ENCODE measurements around the gene FDXR.

FDXR gene

DNA sequence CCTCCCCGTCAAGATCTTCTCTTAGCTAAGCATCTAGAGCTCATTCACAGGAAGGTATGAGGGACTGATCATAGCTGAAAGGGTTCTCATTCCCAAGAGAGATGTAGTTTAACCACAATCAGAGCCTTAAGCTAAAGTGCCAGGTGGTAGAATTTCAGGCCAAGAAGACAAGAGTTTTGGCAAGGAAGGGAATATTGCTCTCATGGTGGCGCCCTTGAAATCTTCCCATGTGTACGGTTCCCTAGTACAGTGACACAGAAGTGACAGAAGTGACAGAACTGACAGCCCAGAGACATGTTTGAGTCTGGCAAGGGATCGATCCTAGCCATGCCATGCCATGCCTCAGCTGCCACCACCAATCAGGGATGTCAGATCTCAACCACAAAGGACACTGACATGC lies 15.6 kb downstream of the FDXR start:
- DNase-seq (ENCODE audit: low read depth) = no peak

DNA sequence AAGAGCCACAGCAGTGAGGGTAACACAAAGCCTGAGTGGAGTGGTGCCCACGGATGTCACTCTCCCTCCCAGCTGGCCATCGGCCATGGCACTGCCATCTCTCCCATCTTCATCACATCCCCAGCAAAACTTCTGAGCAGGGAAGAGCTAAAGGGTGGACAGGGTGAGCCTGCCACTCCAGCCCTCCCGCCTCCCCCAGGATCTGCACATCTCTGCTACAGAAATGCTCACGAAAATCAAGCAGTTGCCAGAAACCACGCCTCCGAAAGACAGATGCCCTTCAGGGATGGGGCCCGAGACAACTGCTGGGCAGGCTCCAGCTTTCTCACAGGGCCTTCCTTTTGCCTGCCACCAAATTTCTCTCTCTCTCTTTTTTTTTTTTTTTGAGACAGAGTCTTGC lies 16.7 kb downstream of the FDXR start:
- DNase-seq (ENCODE audit: low read depth) = no peak

DNA sequence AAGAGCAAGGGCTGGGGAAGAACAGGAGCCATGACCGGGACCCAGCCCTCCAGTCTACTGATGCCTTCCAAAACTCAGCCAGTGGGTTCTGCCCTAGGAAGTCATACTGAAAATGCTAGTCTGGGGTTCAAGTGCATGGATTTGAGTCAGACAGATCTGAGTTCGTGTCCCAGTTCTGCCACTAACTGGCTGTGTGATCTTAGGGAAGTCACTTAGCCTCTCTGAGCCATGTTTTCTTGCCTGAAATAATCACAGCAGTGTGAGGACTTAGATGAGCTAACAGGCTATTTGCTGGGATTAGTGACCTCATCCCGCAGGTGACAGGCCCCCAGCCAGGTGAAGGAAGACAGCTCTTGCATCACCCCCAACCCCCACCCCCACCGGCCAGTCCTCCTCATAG lies 17.5 kb downstream of the FDXR start:
- no peak for DNase-seq (ENCODE audit: low read depth)

DNA sequence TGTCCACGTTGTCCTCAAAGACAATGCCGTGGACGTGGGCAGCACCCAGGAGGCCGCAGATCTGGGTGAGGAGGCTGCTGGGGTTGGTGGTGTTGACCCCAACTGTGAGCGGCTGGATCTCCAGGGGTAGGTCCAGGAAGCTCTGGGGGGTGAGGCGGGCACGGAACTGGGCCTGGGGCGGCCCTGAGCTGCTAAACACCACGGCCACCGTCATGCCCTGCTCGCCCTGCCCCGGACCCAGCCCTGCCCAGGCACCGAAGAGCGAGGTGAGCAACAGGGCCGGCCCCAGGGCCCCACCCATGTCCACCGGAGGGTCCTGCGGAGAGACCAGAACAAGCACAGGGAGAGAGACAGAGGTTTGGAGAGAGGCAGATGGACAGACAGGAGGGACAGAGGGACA lies 18.0 kb downstream of the FDXR start:
- DNase-seq (ENCODE audit: low read depth) = no peak

DNA sequence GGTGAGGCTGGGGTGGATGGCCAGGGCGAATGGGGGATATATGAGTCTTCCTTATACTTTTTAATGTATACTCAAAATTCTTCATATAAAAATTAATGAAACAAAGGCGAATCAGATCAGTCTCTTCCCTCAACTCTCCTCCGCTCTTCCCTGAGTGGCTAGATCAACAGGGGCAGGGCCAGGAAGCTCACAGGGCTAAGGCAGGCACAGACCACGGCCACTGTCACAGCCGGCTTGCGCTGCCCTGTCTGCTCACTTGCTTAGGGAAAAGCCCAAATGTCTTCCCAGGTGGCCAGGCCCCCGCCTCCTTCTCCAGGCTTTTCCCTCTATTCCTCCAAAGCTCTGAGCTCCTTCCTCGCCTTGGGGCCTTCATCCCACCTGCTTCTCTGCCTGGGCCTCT lies 19.1 kb downstream of the FDXR start:
- DNase-seq (ENCODE audit: low read depth) = no peak

DNA sequence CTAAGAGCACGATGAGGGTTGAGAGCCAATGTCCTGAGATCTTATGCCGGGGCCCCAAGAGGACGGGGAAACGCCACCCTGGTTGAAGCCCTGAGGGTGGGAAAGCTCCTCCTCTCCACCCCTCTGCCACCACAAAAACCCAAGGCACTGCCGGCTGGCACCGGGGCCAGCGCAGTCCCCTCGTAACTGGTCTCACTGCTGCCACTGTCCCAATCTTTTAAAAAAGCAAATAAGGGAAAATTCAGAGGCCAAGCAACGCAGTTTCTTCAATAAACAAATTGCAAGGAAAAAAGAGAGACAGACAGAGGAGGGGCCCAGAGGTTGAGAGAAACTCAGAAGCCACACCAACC lies 19.8 kb downstream of the FDXR start:
- DNase-seq (ENCODE audit: low read depth) = no peak

DNA sequence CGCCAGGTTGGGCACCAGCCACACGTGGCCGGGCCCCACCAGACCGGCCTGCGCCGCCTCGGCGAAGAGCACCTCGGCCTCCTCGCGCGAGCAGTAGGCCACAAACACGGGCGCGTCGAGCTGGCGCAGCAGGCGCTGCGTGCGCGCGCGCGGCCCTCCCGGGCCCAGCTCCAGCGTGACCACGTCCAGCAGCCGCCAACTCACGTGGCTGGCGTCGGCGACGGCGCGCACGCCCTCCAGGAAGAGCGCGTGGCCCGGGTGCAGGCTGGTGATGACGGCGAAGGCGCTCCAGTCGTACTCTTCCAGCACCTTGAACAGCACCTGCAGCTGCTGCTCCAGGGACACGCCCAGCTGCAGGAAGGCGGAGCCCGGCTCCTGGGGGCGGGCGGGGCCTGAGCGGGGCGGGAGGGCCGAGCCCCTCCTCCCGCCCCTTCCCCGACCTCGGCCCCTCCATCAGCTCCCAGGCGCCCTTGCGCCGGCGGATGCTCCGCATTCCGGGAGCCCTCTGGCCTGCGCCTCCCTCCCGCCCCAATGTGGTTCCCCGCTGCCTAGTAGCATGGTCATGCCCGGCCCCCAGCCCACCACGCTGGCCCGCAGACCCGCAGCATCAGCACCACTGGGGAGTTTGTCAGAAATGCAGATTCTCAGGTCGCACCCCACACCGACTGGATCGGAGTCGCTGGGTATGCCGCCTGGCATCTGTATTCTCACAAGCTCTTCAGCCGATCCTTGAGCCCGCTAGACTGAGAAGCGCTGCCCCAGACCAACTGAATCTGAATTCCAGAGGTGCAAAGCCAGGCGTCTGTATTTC lies 20.4 kb downstream of the FDXR start:
- DNase-seq (ENCODE audit: low read depth) = peak; percentile 47

DNA sequence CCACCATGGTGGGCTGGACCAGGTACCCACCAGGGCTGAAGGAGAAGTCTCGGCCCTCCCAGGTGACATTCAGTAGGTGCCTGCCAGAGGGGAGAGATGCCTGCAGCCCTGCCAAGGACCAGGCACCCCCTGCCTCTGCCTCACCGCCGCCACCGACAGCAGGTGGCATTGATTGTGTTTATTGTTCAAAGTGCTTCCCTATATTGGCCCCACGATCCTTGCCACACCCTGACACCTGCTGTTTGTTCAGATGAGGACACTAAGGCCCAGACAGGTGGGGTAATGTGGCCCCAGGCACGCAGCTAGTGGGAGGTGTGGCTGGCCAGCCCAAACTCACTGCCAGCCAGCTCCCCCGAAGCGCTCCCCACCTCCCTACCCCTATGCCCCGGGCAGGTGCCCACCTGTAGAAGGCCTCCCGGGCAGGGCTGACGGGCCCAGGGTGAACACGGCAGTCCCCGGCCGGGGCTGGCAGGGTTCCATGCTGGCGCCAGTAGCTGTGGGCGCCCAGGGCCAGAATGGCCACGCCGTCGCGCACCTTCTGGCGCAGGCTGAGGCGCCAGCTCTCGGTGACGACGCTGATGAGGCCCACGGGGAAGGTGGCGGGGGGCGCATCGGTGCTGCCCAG lies 21.1 kb downstream of the FDXR start:
- no peak for DNase-seq (ENCODE audit: low read depth)

DNA sequence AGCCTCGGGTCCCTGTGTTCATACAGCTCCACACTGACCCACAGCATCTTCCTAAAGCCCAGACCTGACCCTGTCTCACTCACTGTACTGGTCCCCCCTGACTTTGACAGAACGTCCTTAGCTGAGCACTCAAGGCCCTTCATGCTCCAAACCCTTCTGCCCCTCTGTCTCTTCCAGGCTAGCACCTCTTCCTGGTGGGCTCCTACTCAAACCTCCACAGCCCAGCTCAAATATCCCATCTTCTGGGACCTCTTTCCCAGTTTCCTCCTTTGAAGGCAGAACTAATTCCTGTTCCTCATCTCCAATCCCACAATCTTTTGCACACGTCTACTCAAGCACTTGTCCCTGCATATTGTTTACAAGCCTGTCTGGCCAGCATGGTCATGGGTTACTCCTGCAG lies 21.9 kb downstream of the FDXR start:
- DNase-seq (ENCODE audit: low read depth) = no peak

DNA sequence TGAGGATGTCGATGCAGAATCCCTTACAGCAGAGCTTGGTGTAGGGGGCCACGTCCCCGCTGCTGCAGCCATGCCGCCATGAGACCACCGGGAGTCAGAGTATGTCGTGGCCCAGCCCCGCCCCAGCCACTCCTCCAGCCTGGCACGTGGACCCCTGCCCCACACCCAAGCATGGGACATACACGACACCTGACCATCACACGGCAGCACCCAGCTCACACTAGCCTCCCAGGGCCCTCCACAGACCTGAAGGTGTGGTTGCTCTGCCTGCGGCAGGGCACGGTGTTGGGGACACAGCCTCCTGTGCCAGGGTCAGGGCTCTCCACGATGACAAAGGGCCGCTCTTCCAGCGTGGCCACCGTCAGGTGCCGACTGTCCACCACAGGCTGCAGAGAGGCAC lies 22.5 kb downstream of the FDXR start:
- DNase-seq (ENCODE audit: low read depth) = no peak

DNA sequence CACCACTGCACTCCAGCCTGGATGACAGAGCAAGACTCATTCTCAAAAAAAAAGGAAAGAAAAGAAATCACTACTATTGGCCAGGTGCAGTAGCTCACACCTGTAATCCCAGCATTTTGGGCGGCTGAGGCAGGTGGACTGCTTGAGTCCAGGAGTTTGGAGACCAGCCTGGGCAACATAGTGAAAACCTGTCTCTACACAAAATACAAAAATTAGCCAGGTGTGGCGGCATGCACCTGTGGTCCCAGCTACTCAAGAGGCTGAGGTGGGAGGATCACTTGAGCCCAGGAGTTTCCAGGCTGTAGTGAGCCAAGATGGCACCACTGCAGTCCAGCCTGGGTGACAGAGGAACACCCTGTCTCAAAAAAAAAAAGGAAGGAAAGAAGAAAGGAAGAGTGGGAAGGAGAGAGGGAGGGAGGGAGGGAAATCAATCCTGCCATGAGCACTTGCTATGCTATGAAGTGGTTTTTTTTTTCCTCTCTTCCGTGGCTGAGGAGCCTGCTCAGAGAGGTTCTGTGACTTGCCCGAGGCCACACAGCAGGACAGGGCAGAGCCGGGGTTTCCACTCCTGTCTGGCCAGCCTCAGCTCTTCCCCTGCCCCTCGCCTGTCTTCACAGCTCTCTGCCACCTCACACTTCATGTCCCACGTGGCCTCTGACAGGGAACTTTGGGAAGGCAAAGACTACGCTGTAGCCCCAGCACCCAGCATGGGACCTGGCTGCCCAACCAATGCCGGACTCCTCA lies 24.0 kb downstream of the FDXR start:
- DNase-seq (ENCODE audit: low read depth) = no peak

DNA sequence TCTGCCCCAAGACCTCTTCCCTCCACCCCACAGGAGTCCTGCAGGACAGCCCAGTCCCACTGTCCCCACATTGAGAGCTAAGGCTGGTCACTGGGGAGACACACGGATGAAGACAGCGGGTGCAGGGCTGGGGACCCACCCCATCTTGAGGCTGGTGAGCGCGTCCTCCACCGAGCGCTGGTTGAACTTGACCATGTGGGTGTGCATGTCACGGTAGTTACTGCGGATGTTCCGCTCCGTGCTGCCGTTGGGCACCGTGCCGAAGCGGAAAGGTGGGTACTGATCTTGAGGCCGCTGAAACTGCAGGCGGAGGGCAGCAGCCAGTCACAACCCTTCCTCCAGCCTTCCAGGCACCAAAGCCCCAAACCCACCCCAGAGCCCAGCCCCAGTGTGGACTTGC lies 26.2 kb downstream of the FDXR start:
- DNase-seq (ENCODE audit: low read depth) = no peak

DNA sequence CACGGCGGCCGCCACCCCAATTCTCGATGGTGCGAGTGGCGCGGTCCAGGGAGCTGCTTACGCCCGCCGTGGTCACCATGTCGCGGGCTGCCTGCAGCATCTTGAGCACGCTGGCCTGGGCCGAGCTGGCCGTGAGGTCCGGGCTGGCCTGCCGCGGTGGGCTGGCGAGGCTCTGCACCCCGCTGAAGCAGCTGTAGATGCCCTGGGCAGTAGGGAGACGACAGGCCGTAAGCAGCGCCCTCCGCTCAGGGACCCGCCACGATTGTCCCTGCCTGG lies 29.5 kb downstream of the FDXR start:
- no peak for DNase-seq (ENCODE audit: low read depth)

DNA sequence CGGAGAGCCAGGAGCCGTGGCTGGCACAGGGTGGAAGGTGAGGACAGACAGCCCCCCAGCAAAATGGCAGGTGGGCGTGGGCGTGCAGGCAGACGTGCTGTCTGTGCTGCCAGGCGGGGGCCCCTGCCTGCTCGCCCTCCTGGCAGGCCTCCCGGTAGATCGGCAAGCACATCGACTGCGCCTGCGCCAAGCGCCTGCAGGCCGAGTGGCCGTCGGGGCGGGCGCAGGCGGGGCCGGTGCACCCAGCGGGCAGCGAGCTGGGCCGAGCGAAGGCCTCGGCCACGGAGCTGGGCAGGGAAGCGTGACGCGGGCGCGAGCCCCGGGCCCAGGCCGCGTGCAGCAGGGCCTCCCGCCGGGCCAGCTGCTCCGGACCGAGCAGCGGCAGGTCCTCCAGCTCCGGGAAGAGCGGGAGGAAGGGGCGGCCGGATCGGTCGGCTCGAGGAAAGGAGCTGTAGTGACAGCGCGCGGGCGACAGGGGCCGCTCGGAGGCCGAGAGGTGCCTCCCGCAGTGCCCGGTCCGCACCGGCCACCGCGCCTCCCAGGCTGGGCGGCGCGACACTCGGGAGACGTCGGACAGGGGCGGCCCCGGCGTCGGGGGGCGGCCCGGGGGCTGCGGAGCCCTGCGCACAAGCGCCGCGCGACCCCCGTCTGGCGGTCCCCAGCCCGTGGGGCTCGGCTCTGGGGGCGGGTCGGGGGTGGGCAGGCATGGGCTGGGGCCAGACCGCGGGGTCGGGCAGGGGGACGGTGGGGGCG lies 30.0 kb downstream of the FDXR start:
- DNase-seq (ENCODE audit: low read depth) = no peak

DNA sequence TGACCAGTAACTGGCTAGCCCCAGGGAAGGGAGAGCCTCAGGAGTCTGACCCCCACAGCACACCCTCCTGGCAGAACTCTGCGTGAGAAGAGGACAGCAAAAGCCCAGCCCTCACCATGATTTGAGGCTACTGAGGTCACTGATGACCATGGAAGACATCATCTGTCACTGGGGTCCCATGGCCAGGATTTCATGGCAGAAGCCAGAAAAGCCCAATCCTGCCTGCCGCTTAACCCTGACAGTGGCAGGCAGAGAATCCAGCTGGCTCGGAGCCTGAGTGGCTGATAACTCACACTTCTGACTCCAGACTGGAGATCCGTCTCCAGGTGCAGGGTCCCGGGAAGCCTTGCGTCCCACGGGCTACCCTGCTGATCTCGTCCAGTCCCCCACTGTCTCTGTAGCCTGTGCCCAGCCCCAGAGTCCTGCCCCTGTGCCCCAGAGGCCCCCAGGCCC lies 30.6 kb downstream of the FDXR start:
- DNase-seq (ENCODE audit: low read depth) = no peak

DNA sequence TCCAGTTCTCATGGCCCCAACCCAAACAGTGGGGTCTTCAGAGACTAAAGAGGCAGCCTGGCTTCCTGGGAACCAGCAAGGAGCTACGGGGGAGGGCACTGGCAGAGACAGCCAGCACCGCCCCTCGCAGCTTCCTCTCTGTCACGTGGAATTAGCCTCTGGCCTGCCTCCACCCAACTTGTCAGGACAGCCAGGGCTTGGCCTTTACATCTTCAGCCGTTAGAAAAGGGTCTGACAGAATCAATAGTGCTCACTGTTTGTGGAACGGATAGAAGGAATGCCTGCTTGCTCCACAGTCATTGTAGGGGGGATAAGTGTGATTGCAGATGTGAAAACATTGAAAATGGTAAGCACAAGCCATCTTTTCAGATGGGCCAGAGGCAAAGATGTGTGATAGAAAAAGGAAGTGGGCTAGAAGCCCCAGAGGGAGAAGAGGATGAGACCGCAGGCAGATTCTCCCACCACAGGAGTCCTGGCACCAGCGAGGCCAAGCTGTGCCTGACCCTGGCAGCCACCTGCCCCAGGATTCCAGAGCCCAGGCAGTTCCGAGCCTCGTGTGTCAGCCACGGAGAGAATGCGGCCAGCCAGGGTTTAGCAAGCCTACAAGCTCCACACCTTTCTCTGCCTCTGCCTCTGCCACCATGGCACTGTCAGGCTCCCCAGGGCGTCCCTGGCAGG lies 31.7 kb downstream of the FDXR start:
- DNase-seq (ENCODE audit: low read depth) = no peak

DNA sequence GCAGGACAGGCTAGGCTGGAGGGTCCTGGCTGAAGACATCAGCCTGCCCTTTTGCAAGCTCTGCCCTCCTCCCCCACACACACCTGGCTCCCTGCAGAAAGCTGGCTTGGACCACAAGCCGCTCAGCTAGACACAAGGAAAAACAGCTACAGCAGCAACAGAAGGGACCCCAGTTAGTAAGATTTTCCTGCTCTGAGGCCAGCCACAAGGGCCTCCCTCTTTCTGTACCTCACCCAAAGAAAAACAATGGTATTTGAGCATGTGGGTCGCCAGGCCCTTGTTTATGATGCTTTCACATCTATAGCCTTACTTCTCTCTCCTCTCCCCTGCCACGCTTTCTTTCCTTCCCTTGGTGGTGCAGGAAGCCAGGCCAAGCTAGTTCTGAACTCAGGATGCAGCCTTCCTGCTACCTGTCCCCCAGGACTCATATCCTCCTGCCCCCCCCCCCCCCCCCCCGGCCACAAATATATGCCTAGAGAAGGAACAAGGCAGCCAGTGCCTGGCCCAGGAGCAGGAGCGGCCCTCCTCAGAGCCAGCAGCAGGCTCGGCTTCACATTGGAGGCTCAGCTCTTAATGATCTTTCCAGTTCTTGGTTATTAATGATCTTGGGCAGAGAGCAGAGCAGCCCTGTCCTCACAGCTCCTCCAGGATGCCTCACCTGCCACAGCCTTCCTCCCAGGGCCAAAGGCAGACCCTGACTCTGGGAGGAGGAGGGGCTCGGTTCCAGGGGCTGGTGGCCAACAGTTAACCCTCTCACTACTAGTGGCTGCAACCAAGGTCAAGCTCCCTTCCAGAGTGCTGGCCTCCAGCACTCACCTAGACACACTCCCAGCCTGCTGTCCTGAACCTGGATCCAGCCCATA lies 32.6 kb downstream of the FDXR start:
- DNase-seq (ENCODE audit: low read depth) = no peak

DNA sequence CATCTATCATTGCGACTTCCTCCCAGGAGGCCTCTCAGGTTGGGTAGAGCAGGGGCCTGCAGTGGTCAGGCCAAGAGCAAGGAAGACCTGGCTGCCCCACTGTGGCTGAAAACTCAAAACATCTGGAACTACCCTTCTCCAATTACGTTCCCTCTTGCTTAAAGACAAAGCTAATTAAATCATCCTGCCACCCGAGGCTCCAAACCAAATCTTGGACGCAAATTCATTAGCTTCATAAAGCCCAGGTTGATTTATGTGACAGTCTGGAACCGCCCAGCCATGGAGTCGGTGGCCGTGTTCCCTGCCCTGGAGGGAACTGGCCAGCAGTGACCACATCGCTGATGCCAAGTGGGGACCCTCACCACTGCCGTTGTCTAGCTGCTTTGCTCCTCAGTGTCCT lies 34.5 kb downstream of the FDXR start:
- no peak for DNase-seq (ENCODE audit: low read depth)

DNA sequence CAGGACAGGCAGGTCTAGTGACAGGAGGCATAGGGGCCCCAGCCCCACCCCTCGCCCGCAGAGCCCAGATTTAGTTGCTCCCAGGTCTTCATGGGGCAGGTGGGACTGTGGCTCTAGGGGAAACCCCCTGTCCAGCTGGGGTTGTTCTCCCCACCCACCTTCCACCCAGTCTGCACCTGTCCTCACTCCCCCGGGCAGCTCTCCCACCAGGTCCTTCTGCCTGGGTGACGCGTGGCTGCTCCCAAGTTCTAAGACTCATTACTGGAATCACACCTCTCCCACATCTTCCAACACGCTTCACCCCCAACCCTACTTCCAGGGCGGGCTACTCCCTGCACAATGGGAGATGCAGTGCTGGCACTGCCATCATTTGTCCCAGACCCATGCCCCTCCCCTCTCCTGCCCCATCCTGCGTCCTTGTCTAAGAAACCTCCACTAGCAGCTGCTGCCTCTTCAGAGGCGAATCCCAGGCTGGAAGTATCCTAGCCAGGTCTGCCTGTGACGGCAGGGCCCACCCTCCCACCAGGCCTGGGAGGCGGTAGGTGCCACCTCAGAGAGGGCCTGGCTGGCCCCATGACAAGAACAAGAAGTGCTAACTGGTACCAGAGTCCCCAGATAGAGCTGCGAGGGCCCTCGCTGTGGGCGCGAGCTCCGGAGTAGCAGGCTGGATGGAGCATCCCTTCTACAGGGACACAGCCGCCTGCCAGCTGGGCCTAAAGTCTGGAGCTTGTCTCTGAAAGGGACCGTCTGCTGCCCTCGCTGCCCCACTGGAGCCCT lies 35.9 kb downstream of the FDXR start:
- DNase-seq (ENCODE audit: low read depth) = no peak

DNA sequence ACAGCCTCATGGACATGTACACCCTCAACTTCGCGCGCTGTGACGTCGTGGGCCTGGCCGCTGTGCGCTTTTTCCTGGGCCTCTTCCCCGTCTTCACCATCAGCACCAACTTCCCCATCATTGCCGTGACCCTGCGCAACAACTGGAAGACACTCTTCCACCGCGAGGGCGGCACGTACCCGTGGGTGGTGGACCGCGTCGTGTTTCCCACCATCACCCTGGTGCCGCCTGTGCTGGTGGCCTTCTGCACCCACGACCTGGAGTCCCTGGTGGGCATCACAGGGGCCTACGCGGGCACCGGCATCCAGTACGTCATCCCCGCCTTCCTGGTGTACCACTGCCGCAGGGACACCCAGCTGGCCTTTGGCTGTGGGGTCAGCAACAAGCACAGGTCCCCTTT lies 36.6 kb downstream of the FDXR start:
- DNase-seq (ENCODE audit: low read depth) = no peak

All from activated T-helper 9 cell treated with anti-CD3 and anti-CD28 coated beads, Interleukin-2, amount 50 U/mL, for 16 hours (primary cell).